GM21717 (cell line): ENCODE results near the gene MIF.
A peak's percentile ranks its signal among the peaks of the same experiment; 100 is the strongest.

ENCODE experiments used
- ATAC-seq: cut with Tn5 transposase; IDR thresholded peaks from one replicate; pipeline ENCODE4 v1.9.1; 2021; ENCODE audit warnings: mild to moderate bottlenecking, moderate library complexity; ENCODE audit not compliant: unreplicated experiment

Gene MIF

DNA sequence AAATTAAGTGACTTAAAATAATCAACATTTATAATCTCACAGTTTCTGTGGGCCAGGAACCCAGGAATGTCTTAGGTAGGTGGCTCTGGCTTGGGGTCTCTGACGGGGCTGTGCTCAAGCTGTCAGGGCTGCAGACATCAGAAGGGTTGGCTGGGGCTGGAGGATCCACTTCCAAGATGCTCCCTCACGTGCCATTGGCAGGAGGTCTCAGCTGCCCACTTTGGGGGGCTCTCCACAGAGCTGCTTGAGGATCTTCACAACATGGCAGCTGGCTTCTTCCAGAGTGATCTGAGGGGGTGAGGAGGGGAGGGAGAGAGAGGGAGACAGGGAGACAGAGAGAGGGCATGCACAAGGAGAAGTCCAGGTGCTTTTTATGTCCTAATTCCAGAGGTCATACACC, 18.4 kb upstream of the MIF start:
- no peak for ATAC-seq

GRCh38 chr22:23877566-23877965, 16.6 kb upstream of the MIF start:
- ATAC-seq = no peak

DNA sequence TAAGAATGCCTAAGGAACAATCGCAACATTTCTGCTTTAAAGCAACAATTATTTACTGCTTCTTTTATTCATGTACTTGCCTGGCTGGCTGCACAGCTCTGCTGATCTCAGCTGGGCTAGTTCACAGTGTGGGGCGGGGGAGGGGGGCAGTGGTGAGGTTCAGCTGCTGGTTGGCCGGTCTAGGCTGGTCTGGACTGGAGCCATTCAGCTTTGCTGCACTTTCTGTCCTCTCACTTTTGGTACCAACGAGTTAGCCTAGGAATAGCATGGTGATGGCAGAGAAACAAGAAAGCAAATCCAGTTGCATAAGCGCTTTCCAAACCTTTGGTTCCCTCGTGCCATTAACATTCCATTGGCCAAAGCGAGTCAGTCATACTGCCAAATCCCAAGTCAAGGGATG, 16.0 kb upstream of the MIF start:
- ATAC-seq = no peak

DNA sequence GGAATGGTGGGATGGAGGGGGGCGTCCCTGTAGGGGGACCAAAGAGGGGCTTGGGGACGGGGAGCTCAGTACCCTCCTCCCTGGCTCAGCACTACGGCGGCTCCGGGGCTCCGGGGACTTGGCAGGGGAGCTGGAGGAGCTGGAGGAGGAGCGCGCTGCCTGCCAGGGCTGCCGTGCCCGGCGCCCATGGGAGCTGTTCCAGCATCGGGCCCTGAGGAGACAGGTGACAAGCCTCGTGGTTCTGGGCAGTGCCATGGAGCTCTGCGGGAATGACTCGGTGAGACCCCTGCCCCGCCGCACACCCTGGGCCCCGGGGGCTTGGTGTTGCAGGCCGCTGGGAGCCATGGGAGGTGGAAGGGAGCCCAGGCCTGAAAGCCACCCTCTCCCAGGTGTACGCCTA, 11.8 kb upstream of the MIF start:
- ATAC-seq = no peak

DNA sequence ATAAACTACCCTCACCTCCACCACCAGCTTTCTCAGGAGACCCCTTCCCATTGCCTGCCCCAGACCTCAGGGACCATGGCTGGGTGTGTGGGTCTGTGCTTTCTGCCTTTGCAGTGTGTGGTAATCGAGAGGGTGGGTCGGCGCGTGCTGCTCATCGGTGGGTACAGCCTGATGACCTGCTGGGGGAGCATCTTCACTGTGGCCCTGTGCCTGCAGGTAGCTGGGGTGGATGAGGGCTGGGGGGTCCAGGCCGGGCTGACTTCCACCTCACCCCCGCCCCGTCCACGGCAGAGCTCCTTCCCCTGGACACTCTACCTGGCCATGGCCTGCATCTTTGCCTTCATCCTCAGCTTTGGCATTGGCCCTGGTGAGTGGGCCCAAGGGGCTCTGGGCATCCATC, 10.5 kb upstream of the MIF start:
- ATAC-seq = no peak

GRCh38 chr22:23884140-23884539, 10.0 kb upstream of the MIF start:
- ATAC-seq = no peak

GRCh38 chr22:23888615-23889401, 5.4 kb upstream of the MIF start:
- ATAC-seq = no peak

DNA sequence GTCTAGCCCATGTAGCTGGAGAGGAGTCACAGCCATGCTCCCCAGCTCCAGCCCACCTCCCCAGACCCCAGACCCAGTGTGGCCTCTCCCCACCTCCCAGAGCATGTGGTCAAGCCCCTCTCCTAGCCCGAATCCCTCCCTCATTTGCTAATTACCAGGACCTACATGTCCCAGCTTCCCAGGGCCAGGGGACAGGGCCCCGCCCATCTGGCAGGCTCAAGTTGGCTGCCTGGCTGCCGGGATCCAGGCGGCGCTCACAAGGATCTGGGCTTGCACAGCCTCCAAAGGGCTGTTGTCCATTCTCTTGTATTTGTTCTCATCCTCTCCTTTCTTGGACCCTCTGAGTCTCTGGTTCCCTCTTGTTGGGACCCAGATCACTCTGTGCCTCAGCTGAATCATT, 4.6 kb upstream of the MIF start:
- ATAC-seq = no peak

DNA sequence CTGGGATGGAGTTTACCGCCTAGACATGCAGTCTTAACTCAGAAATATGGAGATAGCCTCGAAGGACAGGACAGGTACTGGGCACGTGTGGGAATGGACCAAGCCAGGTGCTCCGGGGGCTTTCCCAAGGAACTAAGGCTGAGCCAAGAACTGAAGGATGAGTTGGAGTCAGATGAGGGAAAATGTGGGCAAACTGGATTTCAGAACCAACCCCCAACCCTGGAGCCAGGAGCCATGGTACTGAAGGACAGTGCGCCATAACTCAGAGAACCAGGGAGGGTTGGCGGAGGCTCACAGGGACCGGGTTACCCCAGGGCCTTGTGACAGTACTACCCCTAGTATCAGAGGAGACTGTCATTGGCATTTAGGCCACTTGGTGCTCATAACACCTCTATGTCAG, 2.5 kb upstream of the MIF start:
- ATAC-seq = no peak

DNA sequence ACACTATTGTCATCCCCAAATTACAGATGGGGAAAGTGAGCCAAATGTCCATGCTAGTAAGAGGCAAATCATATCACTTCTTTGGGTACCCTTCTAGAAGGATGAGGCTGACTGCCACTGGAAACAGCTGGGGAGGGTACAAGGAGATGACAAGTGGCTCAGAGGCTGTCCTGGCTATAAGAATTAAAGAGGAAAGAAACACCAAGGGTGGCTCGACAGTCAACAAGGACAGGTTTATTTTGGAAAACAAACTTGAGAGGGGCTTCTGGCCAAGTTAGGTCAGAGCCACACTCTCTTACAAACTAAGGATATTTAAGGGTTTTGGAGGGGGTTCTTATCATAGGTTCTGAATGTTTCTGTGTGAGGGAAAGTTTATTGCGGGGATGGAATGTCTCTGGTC, 2.1 kb upstream of the MIF start:
- ATAC-seq = no peak

DNA sequence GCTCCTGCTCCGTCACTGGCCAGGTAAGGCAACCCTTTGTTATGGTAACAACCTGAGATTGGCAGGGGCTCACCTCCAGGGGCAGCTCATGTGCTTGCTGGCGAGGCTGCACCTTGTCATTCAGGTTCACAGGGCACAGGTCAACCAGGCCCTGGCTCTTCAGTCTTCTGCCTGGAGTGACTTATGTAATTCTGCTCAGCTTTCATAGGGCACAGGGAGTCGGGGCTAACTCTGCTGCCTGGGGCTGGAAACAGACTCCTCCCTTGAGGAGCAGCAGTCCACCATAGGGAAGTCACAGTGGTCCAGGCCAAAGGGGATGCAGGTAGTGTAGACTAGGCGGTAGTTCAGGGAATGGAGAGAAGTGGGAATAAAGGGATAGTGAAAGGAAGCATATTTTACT, 1.5 kb upstream of the MIF start:
- ATAC-seq = no peak

GRCh38 chr22:23893121-23893944, 850 bp upstream of the MIF start:
- ATAC-seq = no peak

- ATAC-seq = peak; percentile 10
Measured at GRCh38 chr22:23894710-23895598, 771 bp downstream of the MIF start.

- ATAC-seq = no peak
Measured at GRCh38 chr22:23895599-23896144, 1.5 kb downstream of the MIF start.

- no peak for ATAC-seq
Measured at GRCh38 chr22:23896166-23896522, 2.0 kb downstream of the MIF start.

DNA sequence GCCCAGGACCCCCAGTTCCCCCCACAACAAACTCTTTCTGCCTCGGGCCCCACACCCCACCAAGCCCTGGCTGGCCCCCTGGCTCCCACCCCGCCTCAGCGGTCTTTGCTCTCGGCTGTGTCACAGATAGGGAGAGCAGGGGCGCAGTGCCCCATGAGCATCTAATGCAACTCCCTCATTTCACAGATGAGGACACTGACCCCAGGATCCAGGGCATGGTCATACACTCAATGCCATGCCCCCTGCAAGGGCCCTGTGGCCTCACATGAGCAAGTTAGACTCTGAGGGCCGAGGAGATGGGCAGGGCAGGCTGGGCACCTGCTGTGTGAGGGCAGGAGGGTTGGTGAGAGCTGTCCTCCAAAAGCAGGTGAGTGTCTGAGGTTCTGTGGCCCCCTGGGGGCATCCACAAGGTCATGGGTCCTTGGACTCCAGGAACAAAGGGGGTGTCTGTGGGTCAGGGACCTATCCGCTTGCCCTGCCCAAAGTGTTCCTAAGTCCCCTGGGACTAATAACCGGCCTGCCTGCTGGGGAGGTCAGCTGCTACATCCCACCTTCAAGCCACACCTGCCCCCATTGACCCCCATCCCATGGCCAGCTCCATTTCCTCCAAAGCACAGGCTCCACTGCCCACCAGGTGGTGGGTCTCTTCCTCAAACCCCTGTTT, 2.5 kb downstream of the MIF start:
- ATAC-seq = no peak

- ATAC-seq = no peak
Measured at GRCh38 chr22:23897320-23897719, 3.1 kb downstream of the MIF start.

- ATAC-seq = no peak
Measured at GRCh38 chr22:23898006-23898974, 4.1 kb downstream of the MIF start.

GRCh38 chr22:23899042-23899745, 5.0 kb downstream of the MIF start:
- no peak for ATAC-seq
